Mesothelial cell of epicardium (in vitro differentiated cells): ENCODE results near the gene ZDHHC19. TPM values are rescaled to one million over a fixed set of nuclear protein-coding genes. Genes with fewer than 3 reads are reported as not detected.

Experiments used
- DNase-seq, 2 experiments: peaks; one replicate each; pipeline ENCODE4 v3.0.0; 2021; ENCODE audit warnings: low spot score in 2 of 2; ENCODE audit not compliant: unreplicated experiment in 2 of 2
- H3K27ac Mint-ChIP-seq: 2 replicates; pipeline ENCODE4 v1.8.0; 2021; ENCODE audit warnings: mixed read lengths
- H3K27me3 Mint-ChIP-seq: 2 replicates; pipeline ENCODE4 v1.8.0; 2021; ENCODE audit warnings: low read depth, mixed read lengths
- H3K36me3 Mint-ChIP-seq: 2 replicates; pipeline ENCODE4 v1.8.0; 2021; ENCODE audit warnings: mixed read lengths
- H3K4me1 Mint-ChIP-seq: 2 replicates; pipeline ENCODE4 v1.8.0; 2021; ENCODE audit warnings: mixed read lengths
- H3K4me3 Mint-ChIP-seq: 2 replicates; pipeline ENCODE4 v1.8.0; 2021; ENCODE audit warnings: mild to moderate bottlenecking, moderate library complexity, mixed read lengths
- H3K9me3 Mint-ChIP-seq: 2 replicates; pipeline ENCODE4 v1.8.0; 2021; ENCODE audit warnings: mixed read lengths
- total RNA-seq: library from RNA; stranded (reverse); gene quantifications from 3 replicates; pipeline ENCODE4 v1.2.1, GENCODE V29; 2021
- TF ChIP-seq, protein P1 (sequence below): fragments of 200-600 bp; sonication (generic); IDR thresholded peaks from one replicate; pipeline ENCODE4 v1.5.0; 2021; ENCODE audit warnings: antibody characterized with exemption; ENCODE audit not compliant: unreplicated experiment

Gene ZDHHC19
- total RNA-seq, 1 donor from 2014 or later = 0.34 TPM

DNA sequence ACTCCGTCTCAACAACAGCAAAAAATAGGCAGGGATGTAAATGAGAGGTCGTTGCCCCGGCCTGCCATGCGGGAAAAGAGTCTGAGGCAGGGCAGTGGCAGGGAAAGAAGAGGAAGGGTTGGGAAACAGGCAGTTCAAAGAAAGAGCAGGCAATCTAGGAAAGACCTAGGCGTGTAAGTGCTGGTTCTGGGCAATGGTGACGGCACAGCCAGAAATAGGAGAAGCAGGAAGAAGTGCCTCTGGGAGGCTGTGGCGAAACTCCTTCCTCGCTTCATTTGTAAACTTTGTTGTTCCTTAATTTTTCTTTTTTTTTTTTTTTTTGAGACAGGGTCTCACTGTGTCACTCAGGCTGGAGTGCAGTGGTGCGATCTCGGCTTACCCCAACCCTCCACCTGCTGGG lies 9.4 kb upstream of the ZDHHC19 start:
- Mint-ChIP-seq H3K27ac (no peak overlapping the region), H3K9me3 (no peaks in the 10 kb centered on the region), H3K36me3 (no peaks in the 10 kb centered on the region), H3K4me1 (peaks cover 13% of the 10 kb centered on the region), H3K27me3 (peaks cover 11% of the 10 kb centered on the region), H3K4me3 (no peak overlapping the region)
- TF ChIP-seq, protein P1, sequence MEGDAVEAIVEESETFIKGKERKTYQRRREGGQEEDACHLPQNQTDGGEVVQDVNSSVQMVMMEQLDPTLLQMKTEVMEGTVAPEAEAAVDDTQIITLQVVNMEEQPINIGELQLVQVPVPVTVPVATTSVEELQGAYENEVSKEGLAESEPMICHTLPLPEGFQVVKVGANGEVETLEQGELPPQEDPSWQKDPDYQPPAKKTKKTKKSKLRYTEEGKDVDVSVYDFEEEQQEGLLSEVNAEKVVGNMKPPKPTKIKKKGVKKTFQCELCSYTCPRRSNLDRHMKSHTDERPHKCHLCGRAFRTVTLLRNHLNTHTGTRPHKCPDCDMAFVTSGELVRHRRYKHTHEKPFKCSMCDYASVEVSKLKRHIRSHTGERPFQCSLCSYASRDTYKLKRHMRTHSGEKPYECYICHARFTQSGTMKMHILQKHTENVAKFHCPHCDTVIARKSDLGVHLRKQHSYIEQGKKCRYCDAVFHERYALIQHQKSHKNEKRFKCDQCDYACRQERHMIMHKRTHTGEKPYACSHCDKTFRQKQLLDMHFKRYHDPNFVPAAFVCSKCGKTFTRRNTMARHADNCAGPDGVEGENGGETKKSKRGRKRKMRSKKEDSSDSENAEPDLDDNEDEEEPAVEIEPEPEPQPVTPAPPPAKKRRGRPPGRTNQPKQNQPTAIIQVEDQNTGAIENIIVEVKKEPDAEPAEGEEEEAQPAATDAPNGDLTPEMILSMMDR = no peak
- DNase-seq = no peak

DNA sequence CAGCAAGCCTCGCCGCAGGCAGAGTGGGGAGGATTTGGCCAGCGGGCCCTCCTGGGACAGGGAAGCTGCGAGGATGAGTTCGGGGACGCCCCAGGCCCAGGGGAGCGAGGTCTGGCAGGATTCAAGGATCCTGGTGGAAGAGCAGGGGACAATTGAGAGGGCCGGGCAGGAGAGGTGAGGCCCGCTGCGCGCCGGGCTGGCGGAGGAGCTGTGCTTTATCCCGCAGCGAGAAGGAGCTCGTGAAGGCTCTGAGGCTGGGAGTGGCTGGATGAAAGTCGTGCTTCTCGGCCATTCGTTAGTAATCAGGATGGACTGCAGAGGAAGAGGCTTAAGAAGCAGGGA lies 8.7 kb upstream of the ZDHHC19 start:
- peaks cover 11% of the 10 kb centered on the region for H3K27me3 Mint-ChIP-seq
- no peak overlapping the region for H3K4me3 Mint-ChIP-seq
- H3K36me3 Mint-ChIP-seq = no peaks in the 10 kb centered on the region
- TF ChIP-seq, protein P1 = no peak
- no peak for DNase-seq
- H3K9me3 Mint-ChIP-seq = no peaks in the 10 kb centered on the region
- no peak overlapping the region for H3K27ac Mint-ChIP-seq
- peaks cover 15% of the 10 kb centered on the region for H3K4me1 Mint-ChIP-seq

DNA sequence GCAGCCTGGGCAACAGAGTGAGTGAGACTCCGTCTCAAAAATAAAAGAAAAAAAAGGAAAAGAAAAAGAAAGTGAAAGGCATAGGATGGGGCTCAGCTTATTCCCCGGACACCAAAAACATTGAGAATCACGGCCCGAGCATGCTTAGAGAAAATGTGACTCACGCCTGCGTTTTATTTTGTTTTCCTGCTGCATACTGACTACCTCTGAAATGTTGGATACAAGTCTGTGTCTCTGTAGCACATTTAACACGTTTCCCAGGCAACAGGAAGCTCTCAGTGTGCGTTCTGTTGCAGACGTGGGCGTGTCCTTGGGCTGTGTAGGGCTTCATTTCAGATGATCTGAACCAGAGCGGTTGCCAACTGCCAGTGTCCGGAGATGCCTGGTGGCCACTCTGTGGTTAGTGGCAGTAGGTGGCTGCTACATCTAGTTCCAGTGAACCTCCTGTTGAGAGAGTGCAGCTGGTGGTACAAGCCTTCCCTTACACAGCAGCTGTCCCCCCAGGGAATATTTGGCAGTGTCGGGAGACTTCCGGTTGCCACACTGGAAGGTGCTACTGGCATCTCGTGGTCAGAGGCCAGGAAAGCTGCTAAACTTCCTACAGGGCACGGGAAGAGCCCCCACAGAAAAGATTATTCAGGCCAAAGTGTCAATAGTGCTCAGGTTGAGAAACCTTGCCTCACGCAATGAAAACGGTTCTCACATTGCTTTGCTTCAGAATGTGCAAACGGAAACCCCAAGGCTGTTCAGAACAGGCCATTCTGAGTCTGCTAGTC lies 8.2 kb upstream of the ZDHHC19 start:
- peaks cover 15% of the 10 kb centered on the region for H3K4me1 Mint-ChIP-seq
- DNase-seq = no peak
- TF ChIP-seq, protein P1 = no peak
- no peaks in the 10 kb centered on the region for H3K9me3 Mint-ChIP-seq
- no peak overlapping the region for H3K4me3 Mint-ChIP-seq
- peaks cover 11% of the 10 kb centered on the region for H3K27me3 Mint-ChIP-seq
- no peaks in the 10 kb centered on the region for H3K36me3 Mint-ChIP-seq
- H3K27ac Mint-ChIP-seq = peak overlapping the region; percentile 32

DNA sequence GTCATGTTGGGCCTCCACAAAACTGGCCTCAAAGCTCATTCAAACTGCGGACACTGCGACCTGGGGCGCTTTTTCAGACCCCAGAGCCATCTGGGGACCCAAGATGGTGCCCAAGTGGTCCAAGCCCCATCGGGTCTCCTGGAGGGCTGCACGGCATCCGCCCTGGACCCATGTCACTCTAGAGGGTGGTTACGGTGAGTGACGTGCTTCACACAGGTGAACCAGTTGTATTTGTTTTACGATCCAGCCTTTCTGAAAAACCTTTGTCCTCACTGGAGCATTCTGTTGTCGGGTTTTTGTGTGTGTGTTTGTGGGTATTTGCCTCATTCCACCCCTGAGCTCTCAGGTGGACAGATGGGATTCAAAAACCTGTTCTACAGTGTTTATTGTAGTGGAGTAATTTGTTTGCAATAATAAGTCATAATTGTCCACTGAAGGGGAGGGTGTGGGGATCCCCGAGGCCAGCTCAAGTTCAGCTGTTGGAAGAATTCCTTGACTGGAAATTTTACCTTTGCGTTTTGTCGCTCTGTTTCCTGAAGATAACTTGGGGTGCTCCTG lies 7.0 kb upstream of the ZDHHC19 start:
- Mint-ChIP-seq H3K9me3 (no peaks in the 10 kb centered on the region), H3K36me3 (no peaks in the 10 kb centered on the region), H3K4me1 (peaks cover 17% of the 10 kb centered on the region), H3K27me3 (peaks cover 11% of the 10 kb centered on the region), H3K4me3 (no peak overlapping the region), H3K27ac (no peak overlapping the region)
- no peak for DNase-seq
- TF ChIP-seq, protein P1 = no peak

DNA sequence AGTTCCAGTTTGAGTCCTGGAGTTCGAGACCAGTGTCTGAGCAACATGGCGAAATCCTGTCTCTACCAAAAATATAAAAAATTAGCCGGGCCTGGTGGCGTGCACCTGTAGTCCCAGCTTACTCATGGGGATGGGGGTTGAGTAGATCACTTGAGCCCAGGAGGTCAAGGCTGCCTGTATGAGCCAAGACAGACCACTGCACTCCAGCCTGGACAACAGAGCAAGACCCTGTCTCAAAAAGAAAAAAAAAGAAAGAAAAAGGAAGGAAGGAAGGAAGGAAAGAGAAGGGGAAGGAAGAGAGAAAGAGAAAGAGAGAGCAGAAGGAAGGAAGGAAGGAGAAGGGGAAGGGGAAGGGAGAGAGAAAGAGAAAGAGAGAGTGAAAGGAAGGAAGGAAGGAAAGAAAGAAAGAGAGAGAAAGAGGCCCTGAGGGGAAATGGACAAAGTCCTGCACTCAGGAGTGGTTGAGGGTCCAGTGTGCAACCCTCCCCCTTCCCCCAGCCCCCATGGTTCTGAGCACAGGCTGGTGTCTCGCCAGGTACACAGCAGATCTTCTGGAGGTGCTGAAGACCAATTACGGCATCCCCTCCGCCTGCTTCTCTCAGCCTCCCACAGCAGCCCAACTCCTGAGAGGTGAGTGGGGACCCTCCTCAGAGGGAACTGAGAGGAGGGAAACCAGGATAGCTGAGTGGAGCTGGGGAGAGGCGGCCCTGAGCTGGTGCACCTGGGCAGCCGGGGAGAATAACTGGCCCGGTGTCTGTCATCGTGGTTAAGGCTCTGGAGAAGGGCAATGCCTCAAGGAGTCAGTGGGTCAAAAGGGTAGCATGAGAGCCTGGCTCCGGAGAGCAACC lies 6.3 kb upstream of the ZDHHC19 start:
- TF ChIP-seq, protein P1 = no peak
- Mint-ChIP-seq H3K36me3 (no peaks in the 10 kb centered on the region), H3K9me3 (no peaks in the 10 kb centered on the region), H3K4me3 (no peak overlapping the region), H3K27me3 (peaks cover 11% of the 10 kb centered on the region), H3K27ac (no peak overlapping the region), H3K4me1 (peaks cover 17% of the 10 kb centered on the region)
- DNase-seq = no peak
